Muscle of back (tissue), 11 donors: ENCODE results near the gene HSBP1L1. TPM values are rescaled to one million over a fixed set of nuclear protein-coding genes. Genes with fewer than 3 reads are reported as not detected.

Source experiments
- DNase-seq, 3 donors: peaks; one replicate each; pipeline versions ENCODE4 v3.0.0 to v3.0.0-alpha.2; 2013
- polyA plus RNA-seq, 10 donors: library from polyadenylated mRNA; unstranded; fragments of 120-200 nt; gene quantifications; one replicate each; pipeline ENCODE4 v1.2.1, GENCODE V29; 2013; ENCODE audit not compliant: insufficient read length in 10 of 10

Gene HSBP1L1
- polyA plus RNA-seq, 10 donors: 1.3 to 5.6 (median 3.7) TPM

- DNase-seq: no peak
Observed at GRCh38 chr18:79943608-79944125, 20.8 kb upstream of the HSBP1L1 start.

GRCh38 chr18:79944126-79944731 is 20.2 kb upstream of the HSBP1L1 start:
- peak in 1 of 3 donors; percentile 47 for DNase-seq

GRCh38 chr18:79944746-79945117 is 19.7 kb upstream of the HSBP1L1 start:
- DNase-seq: no peak

- DNase-seq: no peak
Observed at GRCh38 chr18:79945118-79946042, 19.1 kb upstream of the HSBP1L1 start.

- no peak for DNase-seq
Observed at GRCh38 chr18:79947054-79947755, 17.2 kb upstream of the HSBP1L1 start.

GRCh38 chr18:79947881-79948610 is 16.4 kb upstream of the HSBP1L1 start:
- no peak for DNase-seq

GRCh38 chr18:79948719-79949411 is 15.6 kb upstream of the HSBP1L1 start:
- DNase-seq: no peak

- peak in 1 of 3 donors; percentile 51 for DNase-seq
Observed at GRCh38 chr18:79949697-79950487, 14.6 kb upstream of the HSBP1L1 start.

GRCh38 chr18:79950515-79951341 is 13.7 kb upstream of the HSBP1L1 start:
- DNase-seq: peak in 2 of 3 donors; percentile 34 to 68

- DNase-seq: peak; percentile 87 to 95 (median 93)
Observed at GRCh38 chr18:79951545-79952455, 12.6 kb upstream of the HSBP1L1 start, which contains the start of gene SLC66A2. SLC66A2 (minus strand) TSS chr18:79951653; CDS start chr18:79950926, 727 bp downstream.

GRCh38 chr18:79952456-79952995 is 11.9 kb upstream of the HSBP1L1 start:
- DNase-seq: no peak

GRCh38 chr18:79952996-79953559 is 11.4 kb upstream of the HSBP1L1 start:
- DNase-seq: no peak

GRCh38 chr18:79953971-79954651 is 10.3 kb upstream of the HSBP1L1 start:
- DNase-seq: no peak

GRCh38 chr18:79954791-79955190 is 9.7 kb upstream of the HSBP1L1 start:
- DNase-seq: no peak

- DNase-seq: no peak
Observed at GRCh38 chr18:79955302-79956075, 9.0 kb upstream of the HSBP1L1 start.

GRCh38 chr18:79956276-79956675 is 8.2 kb upstream of the HSBP1L1 start:
- no peak for DNase-seq
